Smooth muscle cell (in vitro differentiated cells): ENCODE data around the gene RASSF1. TPM values are rescaled to one million over a fixed set of nuclear protein-coding genes. Genes with fewer than 3 reads are reported as not detected.
"Not testable (repeated sequence)": the region's sequence is repeated elsewhere in the genome, so short reads cannot be mapped to it uniquely, and the experiment has no call there.

Experiments used
- DNase-seq: peaks from one replicate; lab custom pipeline; 2025; ENCODE audit not compliant: unreplicated experiment; lab: John Stamatoyannopoulos, UW
- H2AFZ ChIP-seq: fragments of 200-600 bp; sonication (generic); 2 replicates; pipeline ENCODE4 v1.6.0; 2016; ENCODE audit warnings: antibody characterized with exemption, low read depth, mild to moderate bottlenecking
- H3F3A ChIP-seq: fragments of 200-600 bp; sonication (generic); 2 replicates; pipeline ENCODE4 v1.6.0; 2017; ENCODE audit warnings: antibody characterized with exemption, low read depth
- H3K27ac ChIP-seq: fragments of 200-600 bp; sonication (generic); 2 replicates; pipeline ENCODE4 v1.5.1; 2016; ENCODE audit warnings: low read depth, mild to moderate bottlenecking
- H3K27me3 ChIP-seq: fragments of 200-600 bp; sonication (generic); 2 replicates; pipeline ENCODE4 v1.6.1; 2016; ENCODE audit warnings: low read depth, mild to moderate bottlenecking
- H3K36me3 ChIP-seq: fragments of 200-600 bp; sonication (generic); 2 replicates; pipeline ENCODE4 v1.5.1; 2016; ENCODE audit warnings: low read depth
- H3K4me1 ChIP-seq: fragments of 200-600 bp; sonication (generic); 2 replicates; pipeline ENCODE4 v1.5.1; 2016; ENCODE audit warnings: low read depth
- H3K4me2 ChIP-seq: fragments of 200-600 bp; sonication (generic); 2 replicates; pipeline ENCODE4 v1.6.0; 2016; ENCODE audit warnings: mild to moderate bottlenecking
- H3K4me3 ChIP-seq: fragments of 200-600 bp; sonication (generic); 2 replicates; pipeline ENCODE4 v1.5.1; 2016; ENCODE audit warnings: mild to moderate bottlenecking
- H3K79me2 ChIP-seq: fragments of 200-600 bp; sonication (generic); 2 replicates; pipeline ENCODE4 v1.6.0; 2016; ENCODE audit warnings: low read depth, mild to moderate bottlenecking
- H3K9ac ChIP-seq: fragments of 200-600 bp; sonication (generic); 2 replicates; pipeline ENCODE4 v1.6.0; 2016; ENCODE audit warnings: low read depth
- H3K9me3 ChIP-seq: fragments of 200-600 bp; sonication (generic); replicated peaks from 2 replicates; pipeline ENCODE4 v1.5.1; 2016; ENCODE audit warnings: low read depth
- H4K20me1 ChIP-seq: fragments of 200-600 bp; sonication (generic); 2 replicates; pipeline ENCODE4 v1.6.0; 2016; ENCODE audit warnings: low read depth
- WGBS: methylation state at CpG from one replicate; pipeline ENCODE4 v1.1.7; 2016; ENCODE audit warnings: low lambda C conversion rate; 5-methylcytosine and 5-hydroxymethylcytosine counted together
- polyA plus RNA-seq: library from polyadenylated mRNA; unstranded; fragments of >200 nt; fragmentation: Nextera tagmentation; extraction: Ambion mirVana; gene quantifications from 2 replicates; pipeline ENCODE4 v1.2.1, GENCODE V29; 2016
- total RNA-seq: library from RNA; depleted of rRNA; stranded (reverse); fragments of >200 nt; gene quantifications from 2 replicates; pipeline ENCODE4 v1.2.3, GENCODE V29; 2014
- TF ChIP-seq, protein P1 (sequence below): fragments of 200-600 bp; sonication (generic); IDR thresholded peaks from 2 replicates; pipeline ENCODE4 v1.5.1; 2017; ENCODE audit warnings: borderline replicate concordance, mild to moderate bottlenecking, antibody characterized with exemption; ENCODE audit not compliant: insufficient read depth, poor library complexity, severe bottlenecking

Gene RASSF1
- total and polyA plus RNA-seq, 2 experiments from 2014 or later = 27.6 to 58.5 TPM

DNA sequence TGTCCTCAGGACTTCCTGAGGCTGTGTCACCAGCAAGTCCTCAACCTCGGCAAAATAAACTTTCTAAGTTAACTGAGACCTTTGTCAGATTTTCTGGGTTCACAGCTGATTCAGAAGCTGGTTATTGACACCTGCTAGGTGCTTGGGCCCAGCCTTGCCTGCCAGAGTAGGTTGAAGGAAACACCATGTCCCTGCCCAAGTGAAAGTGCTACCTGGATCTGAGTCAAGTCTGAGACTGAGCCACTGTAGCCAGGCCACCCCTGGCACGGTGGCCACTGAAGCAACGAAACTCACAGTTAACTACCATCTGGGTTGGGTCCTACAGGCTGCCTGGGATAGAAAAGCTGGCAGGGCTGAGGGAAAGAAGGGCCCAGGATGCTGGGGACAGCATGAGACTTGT is 26.3 kb downstream of the RASSF1 start:
- H2AFZ ChIP-seq = no peak overlapping the region
- H3K9ac ChIP-seq = no peak overlapping the region
- H4K20me1 ChIP-seq = peaks cover 24% of the 10 kb centered on the region
- no peaks in the 10 kb centered on the region for H3F3A ChIP-seq
- 98% methylated on average over 3 of the region's 3 CpGs for WGBS
- no peak overlapping the region for H3K4me3 ChIP-seq
- peaks cover 5% of the 10 kb centered on the region for H3K36me3 ChIP-seq
- H3K4me1 ChIP-seq = no peaks in the 10 kb centered on the region
- no peaks in the 10 kb centered on the region for H3K27me3 ChIP-seq
- no peak overlapping the region for H3K4me2 ChIP-seq
- H3K79me2 ChIP-seq = peaks cover 8% of the 10 kb centered on the region
- H3K9me3 ChIP-seq = no peaks in the 10 kb centered on the region
- TF ChIP-seq, protein P1, sequence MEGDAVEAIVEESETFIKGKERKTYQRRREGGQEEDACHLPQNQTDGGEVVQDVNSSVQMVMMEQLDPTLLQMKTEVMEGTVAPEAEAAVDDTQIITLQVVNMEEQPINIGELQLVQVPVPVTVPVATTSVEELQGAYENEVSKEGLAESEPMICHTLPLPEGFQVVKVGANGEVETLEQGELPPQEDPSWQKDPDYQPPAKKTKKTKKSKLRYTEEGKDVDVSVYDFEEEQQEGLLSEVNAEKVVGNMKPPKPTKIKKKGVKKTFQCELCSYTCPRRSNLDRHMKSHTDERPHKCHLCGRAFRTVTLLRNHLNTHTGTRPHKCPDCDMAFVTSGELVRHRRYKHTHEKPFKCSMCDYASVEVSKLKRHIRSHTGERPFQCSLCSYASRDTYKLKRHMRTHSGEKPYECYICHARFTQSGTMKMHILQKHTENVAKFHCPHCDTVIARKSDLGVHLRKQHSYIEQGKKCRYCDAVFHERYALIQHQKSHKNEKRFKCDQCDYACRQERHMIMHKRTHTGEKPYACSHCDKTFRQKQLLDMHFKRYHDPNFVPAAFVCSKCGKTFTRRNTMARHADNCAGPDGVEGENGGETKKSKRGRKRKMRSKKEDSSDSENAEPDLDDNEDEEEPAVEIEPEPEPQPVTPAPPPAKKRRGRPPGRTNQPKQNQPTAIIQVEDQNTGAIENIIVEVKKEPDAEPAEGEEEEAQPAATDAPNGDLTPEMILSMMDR = no peak
- no peak for DNase-seq
- H3K27ac ChIP-seq = no peak overlapping the region

DNA sequence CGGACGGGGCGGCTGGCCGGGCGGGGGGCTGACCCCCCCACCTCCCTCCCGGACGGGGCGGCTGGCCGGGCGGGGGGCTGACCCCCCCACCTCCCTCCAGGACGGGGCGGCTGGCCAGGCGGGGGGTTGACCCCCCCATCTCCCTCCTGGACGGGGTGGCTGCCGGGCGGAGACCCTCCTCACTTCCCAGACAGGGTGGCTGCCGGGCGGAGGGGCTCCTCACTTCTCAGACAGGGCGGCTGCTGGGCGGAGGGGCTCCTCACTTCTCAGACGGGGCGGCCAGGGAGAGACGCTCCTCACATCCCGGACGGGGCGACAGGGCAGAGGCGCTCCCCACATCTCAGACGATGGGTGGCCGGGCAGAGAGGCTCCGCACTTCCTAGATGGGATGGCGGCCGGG is 28.6 kb downstream of the RASSF1 start:
- H3K27ac ChIP-seq, H3K4me2 ChIP-seq, H3K9me3 ChIP-seq, H3K4me1 ChIP-seq, H2AFZ ChIP-seq, H3K4me3 ChIP-seq, H3K79me2 ChIP-seq, H3K9ac ChIP-seq, H3F3A ChIP-seq, H3K36me3 ChIP-seq, DNase-seq, H3K27me3 ChIP-seq: not testable (repeated sequence)
- 98% methylated on average over 16 of the region's 32 CpGs for WGBS
- peaks cover 14% of the 10 kb centered on the region for H4K20me1 ChIP-seq

DNA sequence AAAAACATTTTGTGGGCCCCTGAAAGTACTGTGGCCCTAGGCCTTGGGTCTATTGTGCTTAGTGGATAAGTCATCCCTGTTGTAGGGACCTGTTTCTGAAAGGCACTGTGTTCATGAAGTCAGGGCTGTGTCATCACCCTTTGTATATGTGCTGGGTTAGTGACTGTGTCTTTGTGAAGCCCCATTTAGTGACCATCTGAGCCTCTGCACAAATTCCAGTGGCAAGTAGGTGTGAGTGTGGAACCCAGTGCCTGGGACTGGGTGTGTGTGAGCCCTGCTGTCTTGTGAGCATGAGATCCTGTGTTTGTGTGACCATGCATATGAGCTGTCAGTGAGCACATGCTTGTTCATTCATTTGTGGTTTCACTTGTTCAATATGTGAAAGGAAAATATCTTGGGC is 36.0 kb downstream of the RASSF1 start:
- TF ChIP-seq, protein P1 = no peak
- Histone ChIP-seq H3K36me3 (peaks cover 6% of the 10 kb centered on the region), H3K4me2 (no peak overlapping the region), H3K9ac (no peak overlapping the region), H3K4me1 (peaks cover 7% of the 10 kb centered on the region), H3K4me3 (no peak overlapping the region), H3K9me3 (no peaks in the 10 kb centered on the region), H3K27ac (no peak overlapping the region), H2AFZ (no peak overlapping the region), H4K20me1 (no peaks in the 10 kb centered on the region), H3K79me2 (no peaks in the 10 kb centered on the region), H3F3A (peaks cover 4% of the 10 kb centered on the region), H3K27me3 (no peaks in the 10 kb centered on the region)
- no peak for DNase-seq

DNA sequence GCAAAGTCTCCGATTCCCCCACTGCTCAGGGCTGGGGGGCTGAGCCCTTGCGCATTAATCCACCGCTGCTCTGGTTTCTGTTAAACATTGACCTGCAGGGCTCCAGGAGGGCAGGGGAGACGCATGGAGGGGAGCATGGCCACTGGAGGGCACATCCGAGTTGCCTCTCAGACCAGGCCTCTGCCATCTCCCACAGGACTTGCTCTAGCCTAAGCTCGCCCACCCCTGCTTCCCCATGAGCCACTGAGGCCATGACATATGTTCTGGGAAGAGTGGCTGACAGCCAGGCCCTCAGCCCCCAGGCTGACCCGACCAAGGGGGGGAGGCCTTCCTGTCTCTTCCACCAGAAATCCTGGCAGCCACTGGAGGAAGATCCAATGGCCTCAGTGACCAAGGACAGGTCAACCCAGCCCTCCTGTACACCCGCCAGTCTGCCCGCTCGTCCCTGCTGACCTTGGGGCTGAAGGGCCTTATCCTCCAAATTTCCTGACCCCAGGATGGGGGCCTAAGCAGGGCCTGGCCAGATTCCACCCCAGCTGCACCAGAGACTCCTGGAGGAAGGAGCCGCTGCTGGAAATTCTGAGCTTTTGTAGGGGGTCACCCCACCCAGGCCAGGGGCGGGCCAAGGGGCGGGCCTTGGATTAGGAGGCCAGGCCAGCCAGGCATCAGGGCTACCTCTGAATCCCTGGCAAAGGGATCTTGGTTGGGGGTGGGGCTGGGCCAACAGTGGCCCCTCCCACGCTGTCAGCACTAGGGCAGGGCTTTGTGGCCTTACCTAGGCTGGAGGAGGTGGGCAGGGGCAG is 37.4 kb downstream of the RASSF1 start, which contains the start of gene HYAL1:
HYAL1 (minus strand) TSS at position 562 of the 803 bp plus-strand sequence. CDS start 618 bp downstream, outside the sequence.
- TF ChIP-seq, protein P1 = no peak
- Histone ChIP-seq H3K36me3 (no peaks in the 10 kb centered on the region), H3F3A (peaks cover 4% of the 10 kb centered on the region), H3K9ac (no peak within 1 kb of the TSS), H4K20me1 (no peaks in the 10 kb centered on the region), H3K27me3 (no peaks in the 10 kb centered on the region), H3K4me2 (no peak within 1 kb of the TSS), H3K4me3 (no peak within 1 kb of the TSS), H2AFZ (no peak within 1 kb of the TSS), H3K4me1 (peaks cover 12% of the 10 kb centered on the region), H3K79me2 (no peaks in the 10 kb centered on the region), H3K27ac (no peak within 1 kb of the TSS), H3K9me3 (no peaks in the 10 kb centered on the region)
- no peak for DNase-seq
- 85% methylated on average over 14 of the region's 14 CpGs for WGBS
